Right lobe of liver (tissue), 4 donors: ENCODE measurements around the gene FRMD4A.

ENCODE experiments used
- POLR2A ChIP-seq: fragments of 450-650 bp; IDR thresholded peaks from one replicate; pipeline ENCODE4 v1.6.1; 2017; ENCODE audit warnings: antibody characterized with exemption, mild to moderate bottlenecking
- TF ChIP-seq, protein P1 (sequence below), 4 donors: fragments of 200-600 bp in 3 of 4; fragments of 450-650 bp in 1 of 4; IDR thresholded peaks; one replicate each; pipeline versions ENCODE4 v1.5.1 to v1.8.0; 2016 to 2022; ENCODE audit warnings: antibody characterized with exemption in 4 of 4, mild to moderate bottlenecking in 2 of 4
- donor health status: DM: no; HTN: no; CAD: no.
- donor health status: DM: no; HTN: no; CAD: no.
- donor health status: DM: no; HTN: yes; CAD: no.

DNA sequence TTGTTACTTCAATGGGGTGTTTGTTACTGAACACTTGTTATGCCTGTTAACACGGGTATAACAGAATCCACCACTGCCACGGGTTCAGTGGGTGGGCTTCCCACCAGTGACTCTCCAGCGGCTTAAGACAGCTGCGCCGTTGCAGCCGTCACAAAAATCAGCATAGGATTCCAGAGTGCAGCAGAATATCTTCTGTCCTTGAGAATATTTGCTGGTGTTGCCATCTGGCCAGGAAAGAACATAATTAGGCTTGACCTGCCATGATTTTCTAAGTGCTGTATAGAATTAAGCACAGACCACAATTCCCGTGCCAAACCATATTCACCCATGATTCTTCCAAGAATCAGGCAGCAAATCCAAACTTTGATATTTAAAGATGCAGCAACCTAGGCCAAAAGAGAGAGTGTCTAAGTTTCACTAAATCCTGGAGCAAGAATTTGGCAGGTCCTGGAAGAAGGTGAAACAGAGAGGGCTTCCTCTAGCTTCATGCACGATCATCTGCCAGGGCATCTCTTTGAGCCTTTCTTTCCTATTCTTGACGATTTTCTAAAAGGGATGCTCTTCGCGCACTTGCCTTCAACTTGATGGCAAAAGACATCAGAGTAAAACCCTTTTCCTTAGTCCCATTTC is 95.0 kb downstream of the FRMD4A start:
- TF ChIP-seq POLR2A: no peak
- TF ChIP-seq, protein P1, sequence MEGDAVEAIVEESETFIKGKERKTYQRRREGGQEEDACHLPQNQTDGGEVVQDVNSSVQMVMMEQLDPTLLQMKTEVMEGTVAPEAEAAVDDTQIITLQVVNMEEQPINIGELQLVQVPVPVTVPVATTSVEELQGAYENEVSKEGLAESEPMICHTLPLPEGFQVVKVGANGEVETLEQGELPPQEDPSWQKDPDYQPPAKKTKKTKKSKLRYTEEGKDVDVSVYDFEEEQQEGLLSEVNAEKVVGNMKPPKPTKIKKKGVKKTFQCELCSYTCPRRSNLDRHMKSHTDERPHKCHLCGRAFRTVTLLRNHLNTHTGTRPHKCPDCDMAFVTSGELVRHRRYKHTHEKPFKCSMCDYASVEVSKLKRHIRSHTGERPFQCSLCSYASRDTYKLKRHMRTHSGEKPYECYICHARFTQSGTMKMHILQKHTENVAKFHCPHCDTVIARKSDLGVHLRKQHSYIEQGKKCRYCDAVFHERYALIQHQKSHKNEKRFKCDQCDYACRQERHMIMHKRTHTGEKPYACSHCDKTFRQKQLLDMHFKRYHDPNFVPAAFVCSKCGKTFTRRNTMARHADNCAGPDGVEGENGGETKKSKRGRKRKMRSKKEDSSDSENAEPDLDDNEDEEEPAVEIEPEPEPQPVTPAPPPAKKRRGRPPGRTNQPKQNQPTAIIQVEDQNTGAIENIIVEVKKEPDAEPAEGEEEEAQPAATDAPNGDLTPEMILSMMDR (IDR thresholded peaks at IDR 0.05): no peak
